ENCODE measurements around the gene MYEOV. TPM values are rescaled to one million over a fixed set of nuclear protein-coding genes. Genes with fewer than 3 reads are reported as not detected.

MYEOV gene
- total and polyA plus RNA-seq, 2 experiments from 2014 or later: 0.14 TPM; not detected in 1

DNA sequence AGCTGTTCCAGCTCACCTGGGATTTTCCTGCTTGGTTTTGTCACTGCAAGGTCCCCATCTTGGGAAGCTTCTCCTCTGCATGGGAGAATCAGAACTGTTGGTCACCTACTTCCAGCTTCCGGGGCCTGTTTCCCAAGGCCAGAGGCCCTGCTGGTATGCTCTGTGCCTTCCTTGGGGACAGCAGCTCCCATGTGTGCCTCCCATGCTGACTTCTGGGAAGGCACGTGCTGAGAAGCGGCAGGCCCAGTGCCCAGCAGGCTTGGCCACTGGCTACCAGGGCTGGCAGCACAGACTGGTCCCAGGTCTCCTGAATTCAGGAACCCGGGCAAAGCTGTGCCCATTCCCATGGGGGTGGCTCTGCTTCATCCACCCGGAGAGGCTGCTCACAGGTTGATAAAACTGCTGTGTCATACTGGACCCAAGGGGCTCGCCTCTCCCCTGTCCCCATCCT is 33.8 kb downstream of the MYEOV start:
- H3K27ac ChIP-seq (ENCODE audit: low read depth): no peak overlapping the region
- H3K79me2 ChIP-seq (replicated peaks; ENCODE audit: insufficient read depth): no peaks in the 10 kb centered on the region
- H3F3A ChIP-seq (replicated peaks; ENCODE audit: low read depth): no peaks in the 10 kb centered on the region
- no peaks in the 10 kb centered on the region for H3K27me3 ChIP-seq (ENCODE audit: insufficient read depth)
- Mint-ChIP-seq H3K27me3 (ENCODE audit: insufficient read depth, low read depth, poor library complexity) (peaks cover 9% of the 10 kb centered on the region), H3K9me3 (no peaks in the 10 kb centered on the region), H3K4me1 (peaks cover 8% of the 10 kb centered on the region), H3K36me3 (ENCODE audit: low read depth) (no peaks in the 10 kb centered on the region), H3K27ac (no peak overlapping the region), H3K4me3 (no peak overlapping the region)
- no peak for DNase-seq (ENCODE audit: low spot score)
- H2AFZ ChIP-seq: no peak overlapping the region
- H3K4me2 ChIP-seq: no peak overlapping the region
- no peaks in the 10 kb centered on the region for H3K9me2 ChIP-seq (ENCODE audit: insufficient read depth)
- H3K4me3 ChIP-seq: no peak overlapping the region
- H3K4me1 ChIP-seq (ENCODE audit: insufficient read depth): peaks cover 3% of the 10 kb centered on the region; the same call in 1 of the 2 replicates
- no peak for ATAC-seq
- H3K36me3 ChIP-seq (ENCODE audit: insufficient read depth): no peaks in the 10 kb centered on the region
- TF ChIP-seq JUNB (IDR thresholded peaks at IDR 0.05; ENCODE audit: unreplicated experiment) (no peak), ZNF331 (CRISPR knock-in tag; IDR thresholded peaks at IDR 0.05; ENCODE audit: low read depth) (no peak), EZH2phosphoT487 (IDR thresholded peaks at IDR 0.05; ENCODE audit: unreplicated experiment) (no peak), EZH2 (IDR thresholded peaks at IDR 0.05; ENCODE audit: low read depth, unreplicated experiment) (no peak)
- TF ChIP-seq, protein P1, sequence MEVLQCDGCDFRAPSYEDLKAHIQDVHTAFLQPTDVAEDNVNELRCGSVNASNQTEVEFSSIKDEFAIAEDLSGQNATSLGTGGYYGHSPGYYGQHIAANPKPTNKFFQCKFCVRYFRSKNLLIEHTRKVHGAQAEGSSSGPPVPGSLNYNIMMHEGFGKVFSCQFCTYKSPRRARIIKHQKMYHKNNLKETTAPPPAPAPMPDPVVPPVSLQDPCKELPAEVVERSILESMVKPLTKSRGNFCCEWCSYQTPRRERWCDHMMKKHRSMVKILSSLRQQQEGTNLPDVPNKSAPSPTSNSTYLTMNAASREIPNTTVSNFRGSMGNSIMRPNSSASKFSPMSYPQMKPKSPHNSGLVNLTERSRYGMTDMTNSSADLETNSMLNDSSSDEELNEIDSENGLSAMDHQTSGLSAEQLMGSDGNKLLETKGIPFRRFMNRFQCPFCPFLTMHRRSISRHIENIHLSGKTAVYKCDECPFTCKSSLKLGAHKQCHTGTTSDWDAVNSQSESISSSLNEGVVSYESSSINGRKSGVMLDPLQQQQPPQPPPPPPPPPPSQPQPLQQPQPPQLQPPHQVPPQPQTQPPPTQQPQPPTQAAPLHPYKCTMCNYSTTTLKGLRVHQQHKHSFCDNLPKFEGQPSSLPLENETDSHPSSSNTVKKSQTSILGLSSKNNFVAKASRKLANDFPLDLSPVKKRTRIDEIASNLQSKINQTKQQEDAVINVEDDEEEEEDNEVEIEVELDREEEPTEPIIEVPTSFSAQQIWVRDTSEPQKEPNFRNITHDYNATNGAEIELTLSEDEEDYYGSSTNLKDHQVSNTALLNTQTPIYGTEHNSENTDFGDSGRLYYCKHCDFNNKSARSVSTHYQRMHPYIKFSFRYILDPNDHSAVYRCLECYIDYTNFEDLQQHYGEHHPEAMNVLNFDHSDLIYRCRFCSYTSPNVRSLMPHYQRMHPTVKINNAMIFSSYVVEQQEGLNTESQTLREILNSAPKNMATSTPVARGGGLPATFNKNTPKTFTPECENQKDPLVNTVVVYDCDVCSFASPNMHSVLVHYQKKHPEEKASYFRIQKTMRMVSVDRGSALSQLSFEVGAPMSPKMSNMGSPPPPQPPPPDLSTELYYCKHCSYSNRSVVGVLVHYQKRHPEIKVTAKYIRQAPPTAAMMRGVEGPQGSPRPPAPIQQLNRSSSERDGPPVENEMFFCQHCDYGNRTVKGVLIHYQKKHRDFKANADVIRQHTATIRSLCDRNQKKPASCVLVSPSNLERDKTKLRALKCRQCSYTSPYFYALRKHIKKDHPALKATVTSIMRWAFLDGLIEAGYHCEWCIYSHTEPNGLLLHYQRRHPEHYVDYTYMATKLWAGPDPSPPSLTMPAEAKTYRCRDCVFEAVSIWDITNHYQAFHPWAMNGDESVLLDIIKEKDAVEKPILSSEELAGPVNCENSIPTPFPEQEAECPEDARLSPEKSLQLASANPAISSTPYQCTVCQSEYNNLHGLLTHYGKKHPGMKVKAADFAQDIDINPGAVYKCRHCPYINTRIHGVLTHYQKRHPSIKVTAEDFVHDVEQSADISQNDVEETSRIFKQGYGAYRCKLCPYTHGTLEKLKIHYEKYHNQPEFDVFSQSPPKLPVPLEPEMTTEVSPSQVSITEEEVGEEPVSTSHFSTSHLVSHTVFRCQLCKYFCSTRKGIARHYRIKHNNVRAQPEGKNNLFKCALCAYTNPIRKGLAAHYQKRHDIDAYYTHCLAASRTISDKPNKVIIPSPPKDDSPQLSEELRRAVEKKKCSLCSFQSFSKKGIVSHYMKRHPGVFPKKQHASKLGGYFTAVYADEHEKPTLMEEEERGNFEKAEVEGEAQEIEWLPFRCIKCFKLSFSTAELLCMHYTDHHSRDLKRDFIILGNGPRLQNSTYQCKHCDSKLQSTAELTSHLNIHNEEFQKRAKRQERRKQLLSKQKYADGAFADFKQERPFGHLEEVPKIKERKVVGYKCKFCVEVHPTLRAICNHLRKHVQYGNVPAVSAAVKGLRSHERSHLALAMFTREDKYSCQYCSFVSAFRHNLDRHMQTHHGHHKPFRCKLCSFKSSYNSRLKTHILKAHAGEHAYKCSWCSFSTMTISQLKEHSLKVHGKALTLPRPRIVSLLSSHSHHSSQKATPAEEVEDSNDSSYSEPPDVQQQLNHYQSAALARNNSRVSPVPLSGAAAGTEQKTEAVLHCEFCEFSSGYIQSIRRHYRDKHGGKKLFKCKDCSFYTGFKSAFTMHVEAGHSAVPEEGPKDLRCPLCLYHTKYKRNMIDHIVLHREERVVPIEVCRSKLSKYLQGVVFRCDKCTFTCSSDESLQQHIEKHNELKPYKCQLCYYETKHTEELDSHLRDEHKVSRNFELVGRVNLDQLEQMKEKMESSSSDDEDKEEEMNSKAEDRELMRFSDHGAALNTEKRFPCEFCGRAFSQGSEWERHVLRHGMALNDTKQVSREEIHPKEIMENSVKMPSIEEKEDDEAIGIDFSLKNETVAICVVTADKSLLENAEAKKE (CRISPR knock-in tag; IDR thresholded peaks at IDR 0.05): no peak
- TF ChIP-seq, protein P2, sequence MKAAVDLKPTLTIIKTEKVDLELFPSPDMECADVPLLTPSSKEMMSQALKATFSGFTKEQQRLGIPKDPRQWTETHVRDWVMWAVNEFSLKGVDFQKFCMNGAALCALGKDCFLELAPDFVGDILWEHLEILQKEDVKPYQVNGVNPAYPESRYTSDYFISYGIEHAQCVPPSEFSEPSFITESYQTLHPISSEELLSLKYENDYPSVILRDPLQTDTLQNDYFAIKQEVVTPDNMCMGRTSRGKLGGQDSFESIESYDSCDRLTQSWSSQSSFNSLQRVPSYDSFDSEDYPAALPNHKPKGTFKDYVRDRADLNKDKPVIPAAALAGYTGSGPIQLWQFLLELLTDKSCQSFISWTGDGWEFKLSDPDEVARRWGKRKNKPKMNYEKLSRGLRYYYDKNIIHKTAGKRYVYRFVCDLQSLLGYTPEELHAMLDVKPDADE (IDR thresholded peaks at IDR 0.05): no peak
- H4K20me1 ChIP-seq (replicated peaks; ENCODE audit: insufficient read depth): no peaks in the 10 kb centered on the region
